Measurements from ENCODE around the gene FAM200A. TPM values are rescaled to one million over a fixed set of nuclear protein-coding genes. Genes with fewer than 3 reads are reported as not detected.

The FAM200A gene
- total RNA-seq, 4 donors from 2014 or later: 4.0 to 9.5 (median 6.0) TPM

- TF ChIP-seq CTCF (IDR thresholded peaks at IDR 0.05; ENCODE audit: low read depth): no peak
These were observed 28.3 kb upstream of the FAM200A start for GRCh38 chr7:99579956-99580777.

- no peak for TF ChIP-seq CTCF (IDR thresholded peaks at IDR 0.05; ENCODE audit: low read depth)
These were observed 27.5 kb upstream of the FAM200A start for GRCh38 chr7:99579281-99579955.

GRCh38 chr7:99576251-99576650 is 24.3 kb upstream of the FAM200A start:
- TF ChIP-seq CTCF (IDR thresholded peaks at IDR 0.05; ENCODE audit: low read depth): no peak

- TF ChIP-seq CTCF (IDR thresholded peaks at IDR 0.05; ENCODE audit: low read depth): no peak
These were observed 21.3 kb upstream of the FAM200A start for GRCh38 chr7:99573257-99573656.

GRCh38 chr7:99571768-99572167 is 19.9 kb upstream of the FAM200A start:
- no peak for TF ChIP-seq CTCF (IDR thresholded peaks at IDR 0.05; ENCODE audit: low read depth)

- TF ChIP-seq CTCF (IDR thresholded peaks at IDR 0.05; ENCODE audit: low read depth): no peak
These were observed 11.7 kb upstream of the FAM200A start for GRCh38 chr7:99563650-99564049.

GRCh38 chr7:99562832-99563231 is 10.9 kb upstream of the FAM200A start:
- TF ChIP-seq CTCF (IDR thresholded peaks at IDR 0.05; ENCODE audit: low read depth): no peak

Data from subcutaneous adipose tissue (tissue), 4 donors.